Measurements from ENCODE around the gene CDO1.

CDO1 gene

GRCh38 chr5:115816226-115817081, at the start of gene CDO1:
TSS of gene CDO1 (minus strand) at chr5:115816659. CDS start at chr5:115816397, 262 bp downstream.
- Histone ChIP-seq H3K27ac (ENCODE audit: low read depth, low read length) (peak within 1 kb of the TSS; percentile 81), H3K4me3 (ENCODE audit: low read length) (peak within 1 kb of the TSS; percentile 81), H3K27me3 (ENCODE audit: control insufficient read depth, insufficient read depth, low read length) (peaks cover 4% of the 10 kb centered on the region), H3K36me3 (ENCODE audit: control insufficient read depth, insufficient read depth, low read length) (no peaks in the 10 kb centered on the region), H3K9ac (ENCODE audit: low read length) (peak within 1 kb of the TSS; percentile 3), H3K4me1 (ENCODE audit: control insufficient read depth, insufficient read depth, low read length) (no peaks in the 10 kb centered on the region)

DNA sequence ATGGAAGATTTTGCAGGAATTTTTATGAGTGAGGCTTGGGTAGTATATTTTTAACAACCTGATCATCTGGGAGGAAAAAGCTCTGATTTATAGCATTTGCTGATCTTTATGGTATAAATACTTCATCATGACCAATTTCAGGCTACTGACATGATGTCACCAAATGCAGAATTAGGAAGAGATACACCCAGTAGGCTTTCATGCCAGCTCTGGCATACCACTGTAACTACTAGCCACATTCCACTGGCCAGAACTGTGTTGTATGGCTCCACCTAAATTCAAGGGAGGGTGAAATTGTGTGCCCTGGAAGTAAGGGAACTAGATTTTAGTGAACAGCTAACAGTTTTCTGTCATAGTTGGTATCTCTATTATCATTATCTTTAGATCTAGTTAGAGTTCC, 42.9 kb upstream of the CDO1 start:
- H3K4me1 ChIP-seq (ENCODE audit: control insufficient read depth, insufficient read depth, low read length): peaks cover 16% of the 10 kb centered on the region
- no peak overlapping the region for H3K9ac ChIP-seq (ENCODE audit: low read length)
- H3K27ac ChIP-seq (ENCODE audit: low read depth, low read length): no peak overlapping the region
- no peaks in the 10 kb centered on the region for H3K36me3 ChIP-seq (ENCODE audit: control insufficient read depth, insufficient read depth, low read length)
- H3K27me3 ChIP-seq (ENCODE audit: control insufficient read depth, insufficient read depth, low read length): no peaks in the 10 kb centered on the region
- no peak overlapping the region for H3K4me3 ChIP-seq (ENCODE audit: low read length)

DNA sequence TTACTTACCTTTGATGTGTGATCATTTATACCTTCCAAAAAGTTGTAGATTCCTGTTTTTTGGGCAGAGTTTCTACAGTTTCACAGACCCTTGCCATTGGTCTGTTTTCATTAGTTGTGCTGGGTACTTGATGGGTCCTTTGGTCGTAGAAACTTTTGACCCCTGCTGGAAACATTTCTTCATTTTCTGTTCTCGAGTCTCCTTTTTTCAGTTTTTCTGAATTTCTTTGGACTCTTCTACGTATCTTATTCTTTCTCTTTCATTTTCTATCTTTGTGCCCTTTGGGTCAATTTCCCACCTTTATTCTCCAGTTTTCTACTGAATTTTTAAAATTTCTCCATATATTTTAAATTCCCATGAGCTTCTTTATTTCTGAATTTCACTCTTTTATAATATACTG, 41.9 kb upstream of the CDO1 start:
- no peaks in the 10 kb centered on the region for H3K36me3 ChIP-seq (ENCODE audit: control insufficient read depth, insufficient read depth, low read length)
- no peak overlapping the region for H3K9ac ChIP-seq (ENCODE audit: low read length)
- peak overlapping the region; percentile 3 for H3K4me3 ChIP-seq (ENCODE audit: low read length)
- no peak overlapping the region for H3K27ac ChIP-seq (ENCODE audit: low read depth, low read length)
- H3K4me1 ChIP-seq (ENCODE audit: control insufficient read depth, insufficient read depth, low read length): peaks cover 16% of the 10 kb centered on the region
- no peaks in the 10 kb centered on the region for H3K27me3 ChIP-seq (ENCODE audit: control insufficient read depth, insufficient read depth, low read length)

DNA sequence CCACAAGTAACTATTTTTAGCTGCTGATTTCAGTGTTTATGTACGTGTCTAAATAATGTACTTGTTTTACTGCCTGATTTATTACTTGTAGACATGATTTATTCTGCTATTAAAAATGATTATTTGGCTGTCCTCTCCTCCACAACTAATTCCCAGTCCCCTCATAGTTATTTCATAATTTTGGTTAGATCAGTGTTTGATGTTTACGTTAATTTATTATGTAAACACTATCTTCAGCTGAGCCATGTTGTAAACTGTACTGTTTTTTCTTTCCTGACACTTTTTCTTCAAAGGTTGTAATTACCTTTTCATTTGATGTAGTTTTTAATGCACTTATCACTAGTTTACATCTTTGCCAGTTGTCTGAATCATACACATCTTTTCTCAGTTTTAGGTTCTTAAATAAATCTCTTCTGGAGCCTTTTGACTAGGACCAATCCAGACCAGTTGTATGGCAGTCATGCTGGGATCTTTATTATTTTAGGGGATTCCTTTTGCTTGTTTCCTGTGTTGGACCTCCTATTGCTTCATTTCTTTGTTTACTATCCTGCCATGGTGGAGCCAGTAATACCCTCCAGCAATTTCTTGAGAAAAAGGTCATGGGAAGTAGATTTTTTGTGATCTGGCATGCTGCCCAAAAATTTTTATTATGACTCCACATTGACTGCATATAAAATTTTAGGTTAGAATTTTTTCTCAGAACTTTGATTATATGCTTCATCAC, 41.3 kb upstream of the CDO1 start:
- H3K27me3 ChIP-seq (ENCODE audit: control insufficient read depth, insufficient read depth, low read length): no peaks in the 10 kb centered on the region
- H3K36me3 ChIP-seq (ENCODE audit: control insufficient read depth, insufficient read depth, low read length): no peaks in the 10 kb centered on the region
- H3K4me3 ChIP-seq (ENCODE audit: low read length): no peak overlapping the region
- H3K4me1 ChIP-seq (ENCODE audit: control insufficient read depth, insufficient read depth, low read length): peaks cover 16% of the 10 kb centered on the region
- H3K27ac ChIP-seq (ENCODE audit: low read depth, low read length): no peak overlapping the region
- H3K9ac ChIP-seq (ENCODE audit: low read length): no peak overlapping the region

- H3K27me3 ChIP-seq (ENCODE audit: control insufficient read depth, insufficient read depth, low read length): no peaks in the 10 kb centered on the region
- peaks cover 16% of the 10 kb centered on the region for H3K4me1 ChIP-seq (ENCODE audit: control insufficient read depth, insufficient read depth, low read length)
- H3K27ac ChIP-seq (ENCODE audit: low read depth, low read length): no peak overlapping the region
- H3K36me3 ChIP-seq (ENCODE audit: control insufficient read depth, insufficient read depth, low read length): no peaks in the 10 kb centered on the region
- no peak overlapping the region for H3K9ac ChIP-seq (ENCODE audit: low read length)
- no peak overlapping the region for H3K4me3 ChIP-seq (ENCODE audit: low read length)
Observed at GRCh38 chr5:115857057-115857479, 40.6 kb upstream of the CDO1 start.

DNA sequence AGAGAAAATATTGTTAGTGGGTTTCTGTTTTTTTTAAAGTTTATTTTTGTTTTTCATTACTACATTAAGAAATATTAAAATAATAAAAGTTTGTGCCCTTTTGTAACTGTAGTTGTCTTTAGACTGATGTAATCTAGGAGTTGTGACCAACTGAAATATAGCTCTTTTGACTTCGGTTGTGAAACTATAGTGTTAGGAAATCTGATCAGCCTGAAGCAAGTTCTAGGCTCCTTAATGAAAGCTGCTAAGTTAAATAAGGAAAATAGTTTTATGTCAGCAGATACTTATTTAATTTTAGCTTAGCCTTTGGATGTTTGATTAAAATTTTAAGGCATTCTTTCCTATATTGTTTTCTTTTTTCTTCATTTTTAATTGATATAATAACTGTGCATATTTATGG, 39.5 kb upstream of the CDO1 start:
- Histone ChIP-seq H3K27ac (ENCODE audit: low read depth, low read length) (no peak overlapping the region), H3K27me3 (ENCODE audit: control insufficient read depth, insufficient read depth, low read length) (no peaks in the 10 kb centered on the region), H3K36me3 (ENCODE audit: control insufficient read depth, insufficient read depth, low read length) (no peaks in the 10 kb centered on the region), H3K9ac (ENCODE audit: low read length) (no peak overlapping the region), H3K4me3 (ENCODE audit: low read length) (no peak overlapping the region), H3K4me1 (ENCODE audit: control insufficient read depth, insufficient read depth, low read length) (peaks cover 20% of the 10 kb centered on the region)

- no peak overlapping the region for H3K4me3 ChIP-seq (ENCODE audit: low read length)
- H3K27ac ChIP-seq (ENCODE audit: low read depth, low read length): no peak overlapping the region
- H3K4me1 ChIP-seq (ENCODE audit: control insufficient read depth, insufficient read depth, low read length): peaks cover 17% of the 10 kb centered on the region
- H3K9ac ChIP-seq (ENCODE audit: low read length): no peak overlapping the region
- no peaks in the 10 kb centered on the region for H3K27me3 ChIP-seq (ENCODE audit: control insufficient read depth, insufficient read depth, low read length)
- no peaks in the 10 kb centered on the region for H3K36me3 ChIP-seq (ENCODE audit: control insufficient read depth, insufficient read depth, low read length)
Observed at GRCh38 chr5:115854139-115854538, 37.7 kb upstream of the CDO1 start.

DNA sequence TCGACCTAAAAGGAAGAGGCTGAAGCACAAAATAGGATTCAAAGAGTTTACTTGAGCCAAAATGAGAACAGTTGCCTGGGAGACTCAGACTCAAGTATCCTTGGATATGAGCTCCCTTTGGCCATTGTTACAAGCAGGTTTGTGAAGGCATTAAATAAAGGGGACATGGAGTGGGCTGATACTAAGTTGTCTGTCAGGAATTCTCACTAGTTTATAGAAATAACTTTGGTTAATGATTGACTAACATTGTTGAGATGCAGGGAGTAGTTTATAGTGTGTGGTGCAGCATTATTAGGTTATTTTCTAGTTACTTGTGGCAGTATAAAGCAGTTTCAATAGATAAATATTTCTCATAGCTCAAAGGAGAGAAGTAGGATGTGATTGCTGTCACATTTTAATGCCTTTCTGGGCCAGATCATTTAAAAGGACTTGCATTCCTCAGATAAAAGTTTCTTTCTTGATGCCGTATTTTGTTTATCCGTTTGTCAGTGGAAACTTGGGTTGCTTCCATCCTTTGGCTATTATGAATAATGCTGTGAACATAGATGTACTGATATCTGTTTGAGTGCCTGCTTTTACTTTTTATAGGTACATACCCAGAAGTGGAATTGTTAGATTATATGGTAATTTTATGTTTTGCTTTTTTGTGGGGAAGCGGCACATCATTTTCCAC, 34.4 kb upstream of the CDO1 start:
- H3K4me1 ChIP-seq (ENCODE audit: control insufficient read depth, insufficient read depth, low read length): peaks cover 4% of the 10 kb centered on the region
- H3K36me3 ChIP-seq (ENCODE audit: control insufficient read depth, insufficient read depth, low read length): no peaks in the 10 kb centered on the region
- H3K27ac ChIP-seq (ENCODE audit: low read depth, low read length): no peak overlapping the region
- H3K9ac ChIP-seq (ENCODE audit: low read length): no peak overlapping the region
- no peak overlapping the region for H3K4me3 ChIP-seq (ENCODE audit: low read length)
- no peaks in the 10 kb centered on the region for H3K27me3 ChIP-seq (ENCODE audit: control insufficient read depth, insufficient read depth, low read length)

- H3K4me1 ChIP-seq (ENCODE audit: control insufficient read depth, insufficient read depth, low read length): peaks cover 4% of the 10 kb centered on the region
- no peak overlapping the region for H3K27ac ChIP-seq (ENCODE audit: low read depth, low read length)
- H3K27me3 ChIP-seq (ENCODE audit: control insufficient read depth, insufficient read depth, low read length): no peaks in the 10 kb centered on the region
- H3K36me3 ChIP-seq (ENCODE audit: control insufficient read depth, insufficient read depth, low read length): no peaks in the 10 kb centered on the region
- no peak overlapping the region for H3K4me3 ChIP-seq (ENCODE audit: low read length)
- H3K9ac ChIP-seq (ENCODE audit: low read length): no peak overlapping the region
Observed at GRCh38 chr5:115849258-115849798, 32.9 kb upstream of the CDO1 start.

- Histone ChIP-seq H3K27ac (ENCODE audit: low read depth, low read length) (no peak overlapping the region), H3K9ac (ENCODE audit: low read length) (no peak overlapping the region), H3K4me3 (ENCODE audit: low read length) (no peak overlapping the region), H3K4me1 (ENCODE audit: control insufficient read depth, insufficient read depth, low read length) (peaks cover 11% of the 10 kb centered on the region), H3K27me3 (ENCODE audit: control insufficient read depth, insufficient read depth, low read length) (no peaks in the 10 kb centered on the region), H3K36me3 (ENCODE audit: control insufficient read depth, insufficient read depth, low read length) (no peaks in the 10 kb centered on the region)
Observed at GRCh38 chr5:115847290-115847689, 30.8 kb upstream of the CDO1 start.

- peaks cover 11% of the 10 kb centered on the region for H3K4me1 ChIP-seq (ENCODE audit: control insufficient read depth, insufficient read depth, low read length)
- no peak overlapping the region for H3K4me3 ChIP-seq (ENCODE audit: low read length)
- H3K27me3 ChIP-seq (ENCODE audit: control insufficient read depth, insufficient read depth, low read length): no peaks in the 10 kb centered on the region
Observed at GRCh38 chr5:115844321-115844817, 27.9 kb upstream of the CDO1 start.

More at GRCh38 chr5:115844321-115844817, 27.9 kb upstream of the CDO1 start:
- H3K27ac ChIP-seq (ENCODE audit: low read depth, low read length): peak overlapping the region; percentile 41
- no peaks in the 10 kb centered on the region for H3K36me3 ChIP-seq (ENCODE audit: control insufficient read depth, insufficient read depth, low read length)
- no peak overlapping the region for H3K9ac ChIP-seq (ENCODE audit: low read length)

Measured in rectal smooth muscle tissue (tissue), 1 donor.